D341Med (cell line): ENCODE measurements around the gene RIPK4.
"Not testable (repeated sequence)": the region's sequence is repeated elsewhere in the genome, so short reads cannot be mapped to it uniquely, and the experiment has no call there.

Experiments
- DNase-seq: peaks from one replicate; pipeline ENCODE4 v3.0.0; 2012; ENCODE audit warnings: low spot score

The RIPK4 gene

DNA sequence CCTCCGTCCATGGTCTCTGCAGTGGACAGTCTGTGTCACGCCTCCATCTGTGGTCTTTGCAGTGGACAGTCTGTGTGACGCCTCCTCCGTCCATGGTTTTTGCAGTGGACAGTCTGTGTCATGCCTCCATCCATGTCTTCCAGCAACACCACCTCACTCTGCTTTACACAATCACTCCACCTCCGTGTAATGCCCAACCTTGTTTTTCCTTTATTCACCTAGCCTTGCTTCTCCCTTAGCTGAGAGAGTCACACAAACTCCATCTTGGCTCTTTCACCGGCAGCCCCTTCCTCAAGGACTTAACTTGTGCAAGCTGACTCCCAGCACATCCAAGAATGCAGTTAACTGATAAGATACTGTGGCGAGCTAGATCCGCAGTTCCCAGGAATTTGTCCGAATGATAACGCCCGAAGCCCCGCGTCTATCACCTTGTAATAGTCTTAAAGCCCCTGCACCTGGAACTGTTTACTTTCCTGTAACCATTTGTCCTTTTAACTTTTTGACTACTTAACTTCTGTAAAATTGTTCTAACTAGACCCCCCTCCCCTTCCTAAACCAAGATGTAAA lies 52.5 kb downstream of the RIPK4 start:
- not testable (repeated sequence) for DNase-seq

DNA sequence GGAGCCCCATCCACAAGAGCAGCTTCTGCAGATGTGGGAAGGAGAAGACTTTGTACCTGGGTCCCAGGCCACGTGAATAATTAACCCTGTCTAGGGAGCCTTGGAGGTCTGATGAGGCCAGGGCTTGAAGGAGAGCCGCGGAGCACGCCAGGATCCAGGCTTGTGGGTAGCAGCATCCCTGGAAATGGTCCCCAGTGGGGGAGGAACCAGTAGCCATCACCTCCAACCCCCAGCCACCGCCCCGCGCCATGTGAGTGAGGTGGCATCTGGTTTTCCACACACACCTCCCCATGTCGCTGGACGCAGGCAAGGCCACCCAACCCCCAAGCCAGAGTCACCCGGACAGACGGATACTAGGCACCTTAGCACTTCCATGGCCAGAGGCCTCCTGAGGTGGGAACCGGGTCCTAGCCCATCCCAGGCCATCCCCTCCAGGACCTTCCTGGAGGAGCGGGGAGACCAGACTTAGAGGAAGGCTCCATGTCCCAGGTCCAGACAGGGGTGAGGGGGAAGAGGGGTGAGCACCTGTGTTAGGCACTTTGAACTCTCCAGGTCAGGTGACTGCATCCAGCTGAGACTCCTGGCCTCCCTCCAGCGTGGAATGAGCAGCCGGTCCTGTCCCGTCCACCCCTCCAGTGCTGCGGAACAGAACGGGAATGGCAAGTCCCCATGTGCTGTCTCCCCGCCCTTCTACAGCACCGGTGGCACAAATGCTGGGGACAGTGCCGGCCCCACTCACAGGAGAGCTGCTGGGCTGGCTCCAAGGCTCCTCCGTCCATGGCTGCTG lies 53.2 kb downstream of the RIPK4 start:
- DNase-seq = no peak

DNA sequence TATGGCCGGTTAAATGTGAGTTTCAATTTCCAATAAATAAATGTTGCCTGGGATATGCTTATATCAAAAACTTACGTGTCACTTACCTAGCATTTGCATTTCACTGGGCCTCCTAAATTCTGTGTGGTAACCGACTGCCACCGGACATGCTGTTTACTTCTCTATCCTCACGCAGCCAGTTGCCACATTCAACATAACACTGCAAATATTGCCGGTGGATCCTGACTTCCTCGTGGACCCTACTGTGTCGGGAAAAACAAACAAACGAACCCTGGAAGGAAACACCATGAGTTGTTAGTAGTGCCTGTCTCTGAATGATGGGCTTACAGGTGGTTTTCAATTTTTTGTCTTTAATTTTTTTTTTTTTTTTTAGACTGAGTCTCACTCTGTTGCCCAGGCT lies 54.1 kb downstream of the RIPK4 start:
- no peak for DNase-seq

DNA sequence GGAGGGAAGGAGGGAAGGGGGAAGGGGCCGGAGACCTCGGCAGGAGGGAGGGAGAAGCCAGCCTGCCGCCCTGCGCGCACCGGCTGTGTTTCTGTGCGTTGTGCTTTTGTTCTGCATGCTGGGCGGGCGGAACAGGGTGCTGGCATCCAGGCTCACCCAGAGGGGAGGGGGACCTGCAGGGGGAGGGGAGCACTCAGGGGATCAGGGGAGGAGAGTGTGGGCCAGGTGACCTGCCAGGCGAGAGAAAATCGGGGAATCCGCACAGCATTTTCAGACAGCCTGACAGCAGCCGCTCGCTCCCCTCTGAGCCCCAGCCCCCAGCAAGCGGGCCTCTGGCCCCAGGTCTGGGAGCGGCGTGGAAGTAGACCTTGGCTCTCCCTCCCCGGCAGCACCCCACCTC lies 54.7 kb downstream of the RIPK4 start:
- no peak for DNase-seq

DNA sequence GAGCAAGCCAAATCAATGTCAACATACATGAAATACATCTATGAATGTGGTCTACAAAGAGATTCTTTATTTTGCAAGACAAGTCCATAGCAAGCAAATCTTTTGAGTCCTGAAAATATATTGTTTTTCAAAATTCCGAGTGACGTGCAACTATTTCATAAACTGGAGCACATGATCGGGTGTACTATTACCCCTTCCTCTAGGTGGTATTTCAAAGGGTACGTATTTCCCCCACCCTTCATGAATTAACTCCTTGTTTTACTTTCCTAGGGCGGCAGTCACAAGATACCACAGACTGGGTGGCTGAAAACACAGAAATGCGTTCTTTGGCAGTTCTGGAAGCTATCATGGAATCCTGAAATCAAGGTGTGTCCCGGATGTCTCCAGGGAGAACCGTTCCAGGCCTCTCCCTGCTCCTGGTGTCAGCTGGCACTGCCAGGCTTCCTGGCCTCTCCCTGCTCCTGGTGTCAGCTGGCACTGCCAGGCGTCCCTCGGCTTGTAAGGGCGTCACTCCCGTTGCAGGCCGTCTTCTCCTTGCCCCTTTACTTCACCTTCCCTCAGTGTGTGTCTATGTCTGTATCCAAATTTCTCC lies 55.3 kb downstream of the RIPK4 start:
- no peak for DNase-seq

DNA sequence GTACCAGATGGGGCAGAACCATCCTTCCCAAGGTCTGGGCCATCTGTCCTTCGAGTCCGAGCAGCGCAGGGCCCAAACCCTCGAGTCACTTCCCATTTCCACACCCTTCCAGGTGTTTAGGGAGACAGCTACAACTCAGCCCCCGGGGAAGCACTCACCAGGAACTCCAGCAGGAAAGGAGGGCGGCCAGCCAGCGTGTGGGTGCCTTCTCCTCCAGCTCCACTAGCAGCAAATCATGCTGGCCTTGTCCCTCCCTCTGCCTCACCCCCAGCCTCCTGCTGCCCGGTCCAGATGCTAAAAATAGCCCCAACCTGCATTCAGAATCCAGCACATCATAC lies 56.1 kb downstream of the RIPK4 start:
- DNase-seq = no peak

DNA sequence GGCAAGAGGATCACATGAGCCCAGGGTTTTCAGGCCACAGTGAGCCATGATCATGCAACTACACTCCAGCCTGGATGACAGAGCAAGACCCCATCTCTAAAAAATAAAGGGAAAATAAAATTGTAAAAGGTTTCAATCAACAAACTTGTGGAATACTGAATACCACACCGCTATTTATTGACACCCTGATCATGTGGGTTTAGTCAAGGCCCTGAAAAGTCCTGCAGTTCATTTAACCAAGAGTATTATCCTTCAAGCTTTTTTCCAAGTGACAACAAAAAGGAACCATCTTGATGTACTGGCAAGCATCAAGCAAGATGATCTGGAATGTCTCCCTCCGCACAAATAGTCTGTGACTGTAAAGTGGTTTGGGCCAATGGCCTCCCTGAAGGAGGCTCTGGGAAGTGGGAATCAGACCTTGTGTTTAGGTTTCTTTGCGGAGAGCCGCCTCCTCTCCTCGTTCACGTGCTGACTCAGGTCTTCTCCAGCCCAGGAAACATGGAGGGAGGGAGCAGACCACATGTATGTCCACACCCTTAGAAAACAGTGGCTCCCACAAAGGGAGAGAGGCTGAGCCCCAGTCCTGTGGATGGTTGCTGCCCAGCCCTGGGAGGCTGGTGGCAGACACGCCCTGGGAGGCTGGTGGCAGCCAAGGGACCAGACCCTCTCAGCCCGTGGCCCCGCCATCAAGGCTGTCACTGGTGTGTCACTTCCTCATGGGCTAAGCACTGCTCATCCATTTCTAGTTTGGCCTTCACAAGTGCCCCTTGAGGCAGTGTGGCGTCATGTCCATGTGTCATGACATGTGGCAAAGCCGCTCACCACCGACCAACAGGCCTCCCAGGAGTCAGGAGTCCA lies 56.7 kb downstream of the RIPK4 start:
- no peak for DNase-seq

DNA sequence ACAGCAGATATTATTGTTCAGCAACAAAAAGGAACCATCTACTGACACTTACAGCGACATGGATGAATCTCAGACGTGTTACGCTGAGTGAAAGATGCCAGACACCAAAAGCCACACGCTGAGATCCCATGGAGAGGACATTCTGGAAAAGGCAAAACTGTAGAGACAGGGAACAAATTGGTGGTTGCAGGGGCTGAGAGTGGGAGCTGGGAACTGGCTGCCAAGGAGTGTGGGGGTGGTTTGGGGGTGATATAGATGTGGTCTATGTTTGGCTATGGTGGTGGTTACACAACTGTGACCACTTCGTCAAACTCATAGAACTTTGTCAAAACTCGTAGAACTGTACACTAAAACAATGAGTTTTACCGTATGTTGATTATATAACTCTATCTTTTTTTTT lies 57.7 kb downstream of the RIPK4 start:
- DNase-seq = no peak

DNA sequence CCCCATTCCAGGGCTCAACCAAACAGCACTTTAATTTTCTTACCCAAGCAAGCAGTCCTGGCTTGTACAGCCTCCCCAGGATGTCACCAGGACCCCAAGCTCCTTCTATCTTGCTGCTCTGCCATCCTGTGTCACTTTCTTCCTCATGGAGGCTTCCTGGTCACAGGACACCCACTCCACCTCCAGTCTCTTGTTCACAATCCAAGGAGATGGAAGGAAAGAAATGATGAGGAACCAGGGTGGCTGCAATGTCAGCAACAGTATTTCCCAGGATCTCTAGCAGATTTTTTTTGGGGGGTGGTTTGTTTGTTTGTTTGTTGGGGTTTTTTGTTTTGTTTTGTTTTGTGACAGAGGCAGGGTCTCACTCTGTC lies 58.9 kb downstream of the RIPK4 start:
- DNase-seq = no peak

DNA sequence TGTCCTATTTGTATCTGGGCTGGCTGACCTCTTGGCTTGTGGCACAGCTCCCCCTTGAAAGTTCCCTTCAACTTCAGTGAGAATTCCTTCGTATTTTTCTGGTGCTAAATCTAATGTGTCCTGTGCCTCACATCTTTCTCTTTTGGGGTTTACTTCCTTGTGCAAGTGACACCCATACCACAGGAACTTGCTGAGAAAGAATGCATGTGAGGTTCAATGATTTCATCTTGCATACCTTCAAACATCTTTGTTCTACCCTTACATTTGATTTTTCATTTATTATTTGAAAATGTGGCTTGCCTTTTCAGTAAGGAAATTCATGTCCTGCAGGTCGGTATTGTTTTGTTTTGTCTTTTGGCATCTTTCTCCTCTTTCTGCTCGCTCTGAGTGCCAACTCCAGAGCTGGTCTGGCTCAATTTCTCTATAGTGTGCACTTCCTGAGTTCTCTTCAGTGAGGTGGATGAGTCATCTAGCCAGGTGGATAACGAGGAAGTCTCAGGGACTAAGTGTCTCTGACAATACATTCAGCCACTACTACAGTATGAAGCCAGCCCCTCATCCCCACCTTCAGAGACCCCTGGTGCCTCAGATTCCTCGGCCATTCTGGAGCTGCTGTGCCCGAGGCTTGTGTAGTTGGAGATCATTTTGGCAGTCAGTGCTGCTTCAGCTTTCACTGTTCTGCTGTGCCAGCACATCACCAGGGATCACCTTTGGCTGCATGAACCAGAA lies 59.5 kb downstream of the RIPK4 start:
- DNase-seq = no peak

DNA sequence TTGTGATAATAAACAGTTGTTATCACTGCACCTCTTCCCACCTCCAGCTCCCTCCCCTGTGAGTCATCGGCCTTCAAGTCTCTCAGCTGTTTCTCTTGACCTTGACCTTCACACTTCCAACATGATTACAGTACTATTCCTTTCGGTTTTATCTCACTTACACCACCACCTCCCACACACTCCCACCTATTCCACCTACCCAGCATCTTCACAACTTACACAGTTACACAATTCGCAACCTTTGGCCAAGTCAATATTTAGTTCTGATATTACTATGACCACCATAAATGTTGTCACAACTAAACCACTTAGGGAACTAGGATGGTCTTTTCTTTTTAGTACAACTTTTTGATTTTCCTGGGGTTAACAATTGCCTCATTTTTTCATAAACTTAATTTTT lies 60.2 kb downstream of the RIPK4 start:
- DNase-seq = no peak

DNA sequence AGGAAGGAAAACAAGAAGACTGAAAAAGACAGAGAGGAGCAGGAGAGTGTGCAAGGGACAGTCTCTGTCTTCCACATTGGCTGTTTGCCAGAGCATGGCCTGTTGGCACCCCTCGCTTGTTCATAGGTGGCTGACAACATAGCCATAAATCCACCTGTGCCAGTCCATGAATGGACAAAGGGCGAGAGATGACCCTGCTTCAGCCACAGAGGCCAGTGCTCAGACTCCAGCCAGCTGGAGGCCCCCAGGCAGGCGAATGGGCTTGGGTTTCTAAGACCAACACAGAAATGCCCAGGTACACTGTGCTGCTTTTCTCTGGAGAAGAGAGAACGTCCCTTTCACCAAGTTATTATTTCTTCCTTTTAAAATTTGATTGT lies 60.6 kb downstream of the RIPK4 start:
- DNase-seq = no peak

DNA sequence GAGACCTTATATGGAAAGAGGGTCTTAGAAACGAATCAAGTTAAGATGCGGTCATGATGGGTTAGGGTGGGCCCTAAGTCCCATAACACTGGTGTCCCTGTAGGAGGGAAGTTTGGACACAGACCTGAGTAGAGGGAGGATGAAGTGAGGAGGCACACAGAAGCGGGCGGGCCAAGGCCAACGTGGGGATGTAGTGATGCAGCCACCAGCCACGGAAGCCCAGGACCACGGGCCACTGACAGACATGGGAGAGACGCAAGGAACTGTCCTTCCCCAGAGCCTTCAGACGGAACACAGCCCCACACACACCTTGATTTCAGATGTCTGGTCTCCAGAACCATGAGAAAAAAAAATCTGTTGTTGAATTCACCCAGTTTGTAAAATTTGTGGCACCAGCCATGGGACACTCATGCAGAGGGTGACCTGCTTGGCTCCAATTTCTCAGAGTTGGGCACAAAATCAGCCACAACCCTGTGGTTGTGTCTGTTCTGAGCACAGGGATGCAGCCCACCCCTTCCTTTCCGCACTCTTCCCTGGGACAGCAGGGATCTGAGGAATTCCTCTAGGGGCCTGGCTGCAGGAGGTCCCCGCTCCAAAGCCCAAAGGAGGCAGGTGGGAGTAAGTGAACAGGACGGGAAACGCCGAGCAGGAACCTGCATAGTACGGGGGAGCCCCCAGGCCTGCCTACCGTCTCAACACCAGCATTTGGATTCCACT lies 61.1 kb downstream of the RIPK4 start:
- no peak for DNase-seq

DNA sequence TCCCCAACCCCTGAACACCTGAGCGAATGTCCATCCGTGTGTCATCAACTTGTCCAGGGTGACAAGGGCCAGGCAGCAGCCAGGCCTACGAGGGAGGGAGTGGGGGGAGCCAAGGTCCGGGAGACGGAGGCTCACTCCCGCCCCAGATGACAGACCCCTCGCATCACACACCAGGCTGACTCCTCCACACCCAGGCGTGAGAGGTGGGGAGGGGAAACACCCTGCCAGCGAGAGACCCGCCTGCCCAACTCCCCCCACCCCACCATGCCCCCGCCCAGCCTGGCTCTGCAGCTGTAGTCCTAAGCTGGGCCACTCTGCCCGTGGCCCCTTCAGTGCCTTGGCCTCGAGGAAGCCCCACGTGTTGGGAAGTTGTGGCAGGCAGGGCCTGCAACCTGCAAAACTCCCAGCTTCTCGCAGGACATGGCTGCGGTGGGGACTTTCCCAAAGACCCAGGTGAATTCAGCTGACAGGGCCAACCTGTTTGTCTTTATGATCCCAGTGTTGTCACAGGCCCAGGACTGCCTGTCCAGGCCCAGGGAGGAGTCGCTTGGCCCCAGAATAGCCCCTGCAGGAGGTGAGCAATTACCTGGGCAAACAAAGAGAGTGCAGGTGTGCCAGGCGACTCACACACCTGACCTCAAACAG lies 62.9 kb downstream of the RIPK4 start:
- DNase-seq = no peak

DNA sequence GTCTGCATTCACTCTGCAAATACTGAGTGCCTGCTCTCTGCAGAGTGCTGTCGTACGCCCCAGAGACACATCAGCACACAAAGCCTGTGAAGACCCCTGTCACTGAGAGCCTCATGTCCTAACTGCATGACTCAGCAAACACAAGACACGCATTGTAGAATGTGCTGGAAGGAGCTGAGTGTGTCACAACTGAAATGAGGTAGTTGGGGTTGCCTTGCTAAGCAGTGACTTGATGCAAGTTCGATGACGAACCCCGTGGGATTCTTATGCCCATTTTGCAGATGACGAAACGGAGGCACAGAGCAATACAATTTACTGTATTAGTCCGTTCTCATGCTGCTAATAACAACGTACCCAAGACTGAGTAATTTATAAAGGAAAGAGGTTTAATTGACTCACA lies 65.1 kb downstream of the RIPK4 start:
- no peak for DNase-seq

DNA sequence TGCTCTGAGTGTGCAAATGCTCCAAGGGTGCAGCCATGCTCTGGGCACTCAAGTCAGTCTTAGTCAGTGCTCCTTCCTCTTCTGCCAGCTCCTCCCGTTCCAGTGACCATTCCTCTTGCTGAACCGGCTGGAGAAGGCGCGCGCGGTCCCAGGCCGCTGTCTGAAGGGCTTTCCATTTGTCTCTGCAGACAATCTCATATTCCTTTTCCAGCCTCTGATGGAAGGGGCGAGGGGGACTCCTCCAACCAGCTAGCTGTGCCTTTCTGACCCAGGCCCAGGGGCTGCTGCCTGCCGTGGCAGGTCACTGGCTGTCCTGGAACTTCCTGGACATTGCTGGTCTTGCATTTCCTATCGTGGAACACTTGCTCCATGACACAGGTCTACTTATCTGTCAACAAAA lies 67.5 kb downstream of the RIPK4 start:
- DNase-seq = no peak

DNA sequence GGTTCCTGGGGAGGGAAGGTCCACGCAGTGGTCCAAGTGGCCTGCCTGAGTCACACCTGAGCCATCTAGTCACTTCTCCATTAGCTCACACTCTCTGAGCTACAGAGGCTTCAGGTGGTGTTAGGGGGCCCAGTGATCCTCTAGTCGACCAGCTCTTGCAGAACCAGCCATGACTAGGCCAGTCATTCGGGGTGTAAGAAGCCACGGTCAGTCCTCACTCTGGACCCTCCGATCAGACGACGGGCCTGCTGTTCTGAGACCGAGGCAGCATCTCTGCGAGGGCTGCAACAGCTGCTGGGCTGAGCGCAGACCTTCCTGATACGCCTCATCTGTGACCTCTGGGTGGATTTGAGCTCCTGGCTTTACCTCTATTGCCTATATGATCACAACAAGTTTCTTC lies 68.8 kb downstream of the RIPK4 start:
- DNase-seq = no peak

DNA sequence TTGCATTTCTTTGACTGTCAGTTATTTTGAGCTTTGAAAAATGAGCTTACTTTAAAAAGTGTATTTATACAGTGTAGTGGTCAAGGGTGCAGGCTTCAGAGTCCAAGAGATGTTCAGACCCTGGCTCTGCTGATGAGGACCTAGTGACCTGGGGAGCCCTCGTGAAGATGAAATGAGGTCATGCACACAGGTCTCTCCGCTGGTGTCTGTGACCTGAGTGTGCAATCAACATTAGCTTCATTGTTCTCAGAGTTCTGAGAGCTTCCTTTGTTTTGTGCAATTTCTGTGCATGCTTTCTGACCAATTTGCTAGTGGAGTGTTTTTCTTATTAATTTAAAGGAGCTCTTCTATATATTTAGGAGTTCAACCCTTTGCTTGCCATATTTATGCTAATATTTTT lies 71.3 kb downstream of the RIPK4 start:
- no peak for DNase-seq

DNA sequence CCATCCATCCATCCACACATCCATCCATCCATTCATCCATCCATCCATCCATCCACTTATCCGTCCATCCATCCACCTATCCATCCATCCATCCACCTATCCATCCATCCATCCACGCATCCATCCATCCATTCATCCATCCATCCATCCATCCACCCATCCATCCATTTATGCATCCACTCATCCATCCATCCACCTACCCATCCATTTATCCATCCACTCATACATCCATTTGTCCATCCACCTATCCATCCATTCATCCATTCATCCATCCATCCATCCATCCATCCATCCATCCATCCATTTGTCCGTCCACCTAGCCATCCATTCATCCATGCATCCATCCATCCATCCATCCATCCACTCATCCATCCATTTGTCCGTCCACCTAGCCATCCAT lies 72.8 kb downstream of the RIPK4 start:
- DNase-seq = not testable (repeated sequence)

DNA sequence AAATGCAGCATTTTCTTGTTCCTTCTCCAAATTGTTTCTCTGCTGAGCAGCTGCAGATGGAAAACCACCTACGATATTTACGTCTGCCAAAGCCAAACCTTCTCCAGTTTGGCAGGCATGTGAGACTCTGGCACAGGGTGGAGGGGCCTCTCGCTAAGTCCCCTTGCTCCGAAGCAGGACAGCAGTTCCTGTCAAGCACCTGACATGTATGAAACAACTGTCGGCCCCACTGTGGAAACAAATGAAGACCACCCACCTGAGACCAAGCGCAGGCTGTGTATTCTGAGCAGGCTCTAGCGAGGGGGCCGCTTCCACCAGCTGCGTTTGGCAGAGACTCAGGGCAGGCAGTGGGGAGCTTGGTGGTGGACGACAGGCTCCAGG lies 74.7 kb downstream of the RIPK4 start:
- DNase-seq = no peak
